ENCODE data around the gene ZPR1. TPM values are rescaled to one million over a fixed set of nuclear protein-coding genes. Genes with fewer than 3 reads are reported as not detected.

ZPR1 gene
- total RNA-seq, 1 donor from 2014 or later = 33.4 TPM

DNA sequence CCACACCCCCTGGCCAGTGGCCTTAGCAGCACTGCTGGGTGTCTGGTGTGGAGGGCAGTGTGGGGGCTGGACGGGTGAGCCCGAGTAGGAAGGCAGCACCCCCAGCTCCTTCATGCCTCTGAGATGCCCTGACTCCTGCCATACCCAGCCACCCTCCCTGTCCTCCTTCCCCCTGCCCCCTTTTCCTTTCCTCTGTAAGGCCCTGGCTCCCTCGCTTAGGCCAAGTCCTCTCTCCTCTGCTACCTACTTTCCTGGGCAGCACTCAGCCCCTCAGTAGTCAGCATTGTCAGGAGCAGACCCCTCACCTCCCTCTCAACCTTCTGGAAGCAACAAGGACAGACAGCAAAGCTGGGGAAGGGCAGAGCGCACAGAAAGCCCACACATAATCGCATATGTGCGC is 63.0 kb downstream of the ZPR1 start:
- Mint-ChIP-seq H3K27me3 (ENCODE audit: unreplicated experiment) (peaks cover 13% of the 10 kb centered on the region), H3K4me3 (ENCODE audit: unreplicated experiment) (no peak overlapping the region), H3K4me1 (ENCODE audit: unreplicated experiment) (no peaks in the 10 kb centered on the region), H3K9me3 (ENCODE audit: unreplicated experiment) (no peaks in the 10 kb centered on the region), H3K36me3 (ENCODE audit: low read depth, unreplicated experiment) (no peaks in the 10 kb centered on the region), H3K27ac (ENCODE audit: unreplicated experiment) (no peak overlapping the region)
- TF ChIP-seq, protein P1, sequence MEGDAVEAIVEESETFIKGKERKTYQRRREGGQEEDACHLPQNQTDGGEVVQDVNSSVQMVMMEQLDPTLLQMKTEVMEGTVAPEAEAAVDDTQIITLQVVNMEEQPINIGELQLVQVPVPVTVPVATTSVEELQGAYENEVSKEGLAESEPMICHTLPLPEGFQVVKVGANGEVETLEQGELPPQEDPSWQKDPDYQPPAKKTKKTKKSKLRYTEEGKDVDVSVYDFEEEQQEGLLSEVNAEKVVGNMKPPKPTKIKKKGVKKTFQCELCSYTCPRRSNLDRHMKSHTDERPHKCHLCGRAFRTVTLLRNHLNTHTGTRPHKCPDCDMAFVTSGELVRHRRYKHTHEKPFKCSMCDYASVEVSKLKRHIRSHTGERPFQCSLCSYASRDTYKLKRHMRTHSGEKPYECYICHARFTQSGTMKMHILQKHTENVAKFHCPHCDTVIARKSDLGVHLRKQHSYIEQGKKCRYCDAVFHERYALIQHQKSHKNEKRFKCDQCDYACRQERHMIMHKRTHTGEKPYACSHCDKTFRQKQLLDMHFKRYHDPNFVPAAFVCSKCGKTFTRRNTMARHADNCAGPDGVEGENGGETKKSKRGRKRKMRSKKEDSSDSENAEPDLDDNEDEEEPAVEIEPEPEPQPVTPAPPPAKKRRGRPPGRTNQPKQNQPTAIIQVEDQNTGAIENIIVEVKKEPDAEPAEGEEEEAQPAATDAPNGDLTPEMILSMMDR (IDR thresholded peaks at IDR 0.05; ENCODE audit: unreplicated experiment) = no peak
- DNase-seq (ENCODE audit: low spot score) = no peak

Other genes with a start within 250 kb of the ZPR1 start
- gene BUD13, start 15.0 kb downstream of the ZPR1 start, total RNA-seq (ENCODE audit: unreplicated experiment) = 16.9 TPM
- not detected for gene APOA5, start 3.9 kb upstream of the ZPR1 start, total RNA-seq (ENCODE audit: unreplicated experiment)
- not detected for gene APOA4, start 35.3 kb upstream of the ZPR1 start, total RNA-seq (ENCODE audit: unreplicated experiment)
- gene APOC3, start 41.9 kb upstream of the ZPR1 start, total RNA-seq (ENCODE audit: unreplicated experiment) = not detected
- 1.2 TPM for gene APOA1, start 49.6 kb upstream of the ZPR1 start, total RNA-seq (ENCODE audit: unreplicated experiment)

Data from endothelial cell (in vitro differentiated cells).